ENCODE results near the gene TTLL5. TPM values are rescaled to one million over a fixed set of nuclear protein-coding genes. Genes with fewer than 3 reads are reported as not detected.

Gene TTLL5
- total and polyA plus RNA-seq, 9 of the 15 experiments (the other 6 are each of a cell fraction or from before 2014, with no cell fraction given) = 4.1 to 18.9 (median 12.6) TPM

DNA sequence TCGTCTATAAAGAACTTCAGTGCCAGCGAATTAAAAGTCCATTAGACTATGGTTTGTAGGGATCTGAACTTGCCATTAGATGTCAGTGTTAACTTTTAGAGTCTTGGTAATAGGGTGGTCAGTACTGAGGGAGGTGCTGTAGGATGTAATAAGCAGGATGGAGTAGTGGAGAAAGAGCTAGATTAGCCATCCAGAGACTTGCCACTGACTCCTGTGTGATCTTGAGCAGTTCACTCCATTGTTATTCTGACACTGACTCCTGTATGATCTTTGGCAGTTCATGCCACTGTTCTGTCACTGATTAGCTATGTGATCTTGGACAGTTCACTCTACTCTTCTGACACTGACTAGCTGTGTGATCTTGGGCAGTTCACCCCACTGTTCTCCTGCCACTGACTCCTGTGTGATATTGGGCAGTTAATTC is 133.6 kb downstream of the TTLL5 start (continued):
- TF ChIP-seq, protein P1, sequence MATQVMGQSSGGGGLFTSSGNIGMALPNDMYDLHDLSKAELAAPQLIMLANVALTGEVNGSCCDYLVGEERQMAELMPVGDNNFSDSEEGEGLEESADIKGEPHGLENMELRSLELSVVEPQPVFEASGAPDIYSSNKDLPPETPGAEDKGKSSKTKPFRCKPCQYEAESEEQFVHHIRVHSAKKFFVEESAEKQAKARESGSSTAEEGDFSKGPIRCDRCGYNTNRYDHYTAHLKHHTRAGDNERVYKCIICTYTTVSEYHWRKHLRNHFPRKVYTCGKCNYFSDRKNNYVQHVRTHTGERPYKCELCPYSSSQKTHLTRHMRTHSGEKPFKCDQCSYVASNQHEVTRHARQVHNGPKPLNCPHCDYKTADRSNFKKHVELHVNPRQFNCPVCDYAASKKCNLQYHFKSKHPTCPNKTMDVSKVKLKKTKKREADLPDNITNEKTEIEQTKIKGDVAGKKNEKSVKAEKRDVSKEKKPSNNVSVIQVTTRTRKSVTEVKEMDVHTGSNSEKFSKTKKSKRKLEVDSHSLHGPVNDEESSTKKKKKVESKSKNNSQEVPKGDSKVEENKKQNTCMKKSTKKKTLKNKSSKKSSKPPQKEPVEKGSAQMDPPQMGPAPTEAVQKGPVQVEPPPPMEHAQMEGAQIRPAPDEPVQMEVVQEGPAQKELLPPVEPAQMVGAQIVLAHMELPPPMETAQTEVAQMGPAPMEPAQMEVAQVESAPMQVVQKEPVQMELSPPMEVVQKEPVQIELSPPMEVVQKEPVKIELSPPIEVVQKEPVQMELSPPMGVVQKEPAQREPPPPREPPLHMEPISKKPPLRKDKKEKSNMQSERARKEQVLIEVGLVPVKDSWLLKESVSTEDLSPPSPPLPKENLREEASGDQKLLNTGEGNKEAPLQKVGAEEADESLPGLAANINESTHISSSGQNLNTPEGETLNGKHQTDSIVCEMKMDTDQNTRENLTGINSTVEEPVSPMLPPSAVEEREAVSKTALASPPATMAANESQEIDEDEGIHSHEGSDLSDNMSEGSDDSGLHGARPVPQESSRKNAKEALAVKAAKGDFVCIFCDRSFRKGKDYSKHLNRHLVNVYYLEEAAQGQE (IDR thresholded peaks at IDR 0.05; ENCODE audit: borderline replicate concordance) = peak; percentile 67; the same call in 1 of the 2 replicates
- TF ChIP-seq, protein P1 (CRISPR knock-in tag; IDR thresholded peaks at IDR 0.05; ENCODE audit: low read depth) = no peak

DNA sequence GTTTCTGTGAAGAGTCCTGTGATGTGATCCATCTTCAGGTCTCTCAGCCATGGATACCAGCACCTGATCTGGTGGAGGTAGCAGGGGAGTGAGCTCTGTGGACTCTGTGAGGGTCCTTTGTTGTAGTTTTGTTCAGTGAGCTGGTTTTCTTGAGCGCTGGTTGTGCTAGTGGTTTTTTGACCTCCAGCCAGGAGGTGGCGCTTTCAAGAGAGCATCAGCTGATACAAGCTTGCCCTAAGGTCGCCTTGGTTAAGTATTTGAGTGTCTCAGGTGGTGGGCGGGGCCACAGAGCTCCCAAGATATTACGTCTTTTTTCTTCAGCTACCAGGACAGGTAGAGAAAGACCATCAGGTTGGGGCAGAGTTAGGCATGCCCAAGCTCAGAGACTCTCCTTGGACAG is 139.7 kb downstream of the TTLL5 start:
- TF ChIP-seq, protein P2, sequence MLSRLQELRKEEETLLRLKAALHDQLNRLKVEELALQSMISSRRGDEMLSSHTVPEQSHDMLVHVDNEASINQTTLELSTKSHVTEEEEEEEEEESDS (CRISPR knock-in tag; IDR thresholded peaks at IDR 0.05) = no peak
- TF ChIP-seq TEAD1 (CRISPR knock-in tag; IDR thresholded peaks at IDR 0.05) (no peak), ELF4 (CRISPR knock-in tag; IDR thresholded peaks at IDR 0.05) (no peak)
- Histone ChIP-seq H4K20me1 (replicated peaks; ENCODE audit: control insufficient read depth, insufficient read depth, low read length) (no peaks in the 10 kb centered on the region), H3K9ac (ENCODE audit: insufficient read depth in 1 of 2, low read depth in 2 of 2, low read length in 2 of 2) (no peak overlapping the region), H3K36me3 (ENCODE audit: control insufficient read depth, insufficient read depth, low read length) (no peaks in the 10 kb centered on the region), H3K27ac (ENCODE audit: extremely low read depth, low read depth, low read length) (no peak overlapping the region), H3K4me3 (no peak overlapping the region), H3K9me3 (replicated peaks; ENCODE audit: control insufficient read depth, insufficient read depth, low read depth, low read length) (no peaks in the 10 kb centered on the region; the same call in 1 of the 2 replicates), H3K9me1 (ENCODE audit: control insufficient read depth, insufficient read depth, low read length) (no peaks in the 10 kb centered on the region), H3K4me1 (replicated peaks in 1 of 2; ENCODE audit: control insufficient read depth in 2 of 2, insufficient read depth in 2 of 2, low read length in 2 of 2) (no peaks in the 10 kb centered on the region), H3K79me2 (ENCODE audit: control insufficient read depth, insufficient read depth, low read length) (no peaks in the 10 kb centered on the region), H2AFZ (ENCODE audit: low read depth, low read length) (no peak overlapping the region), H3K4me2 (ENCODE audit: insufficient read depth, low read length) (no peak overlapping the region), H3K27me3 (ENCODE audit: control insufficient read depth in 2 of 2, insufficient read depth in 2 of 2, low read length in 2 of 2) (no peaks in the 10 kb centered on the region)
- FAIRE-seq (no peak), DNase-seq (ENCODE audit: extremely low read depth in 1 of 4, low spot score in 3 of 4) (peak in 1 of 4 experiments; percentile 3), ATAC-seq (no peak)
- POLR2A ChIA-PET = interaction anchor here (0.6 kb wide), 1 partner anchor 87 kb away, joined by 6 read pairs; no protein-coding TSS in a partner anchor
- BruUV-seq (replicated peaks) = no TSS peak
- CTCF ChIA-PET (ENCODE audit: low intra/inter-chr PET ratio) = no interaction called here
- 54% methylated on average over 4 of the region's 5 CpGs for WGBS (ENCODE audit: insufficient coverage, low coverage, missing lambda C conversion rate)
- intact Hi-C loops (cut with micrococcal nuclease) = no loop called here
- in situ Hi-C loops (cut with MboI) = loop anchor here (10.0 kb wide), 1 partner anchor 174 kb away; no protein-coding TSS in a partner anchor
